ENCODE measurements around the gene ENPP3. TPM values are rescaled to one million over a fixed set of nuclear protein-coding genes. Genes with fewer than 3 reads are reported as not detected.

Gene ENPP3
- total RNA-seq, 1 experiment from 2014 or later: not detected

DNA sequence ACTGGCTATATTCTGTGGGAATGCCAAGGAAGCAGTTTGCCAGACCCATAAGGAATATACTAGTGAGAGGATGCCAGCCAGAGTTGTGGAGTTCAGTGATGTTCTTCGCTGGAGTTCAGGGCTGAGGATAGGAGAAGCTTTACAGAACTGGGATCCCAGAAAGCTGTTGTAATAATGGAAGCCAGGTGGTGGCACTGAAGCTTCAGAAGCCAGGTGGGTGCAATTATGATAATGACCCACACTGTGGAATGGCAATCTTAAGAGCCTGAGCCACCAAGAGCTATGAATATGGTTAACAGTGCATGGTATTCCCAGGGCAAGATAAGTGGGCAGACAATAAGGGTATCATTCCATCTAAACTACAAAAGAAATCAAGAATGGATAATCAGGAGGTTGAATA lies 145.7 kb downstream of the ENPP3 start:
- no peak for DNase-seq (ENCODE audit: low spot score)
- in situ Hi-C loops (cut with HindIII; ENCODE audit: low sequenced_read_pairs): no loop called here

DNA sequence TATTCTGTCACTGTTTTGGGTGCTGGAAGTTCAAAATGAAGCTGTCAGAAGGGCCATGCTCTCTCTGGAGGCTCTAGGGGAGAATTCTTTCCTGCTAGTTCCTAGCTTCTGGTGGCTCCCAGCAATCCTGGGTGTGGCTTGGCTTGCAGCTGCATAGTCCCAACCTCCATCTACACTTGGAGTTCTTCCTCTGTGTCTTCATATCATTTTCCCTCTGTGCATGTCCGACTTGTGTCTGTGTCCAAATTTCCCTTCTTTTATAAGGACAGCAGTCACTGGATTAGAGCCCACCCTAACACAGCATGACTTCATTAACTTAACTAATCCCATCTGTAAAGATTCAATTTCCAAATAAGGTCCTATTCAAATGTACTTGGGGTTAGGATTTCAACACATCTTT lies 147.5 kb downstream of the ENPP3 start:
- in situ Hi-C loops (cut with HindIII; ENCODE audit: low sequenced_read_pairs): no loop called here
- no peak for DNase-seq (ENCODE audit: low spot score)

GRCh38 chr6:131787079-131787478 lies 150.0 kb downstream of the ENPP3 start:
- in situ Hi-C loops (cut with HindIII; ENCODE audit: low sequenced_read_pairs): no loop called here
- DNase-seq (ENCODE audit: low spot score): no peak

GRCh38 chr6:131787766-131788712 lies 150.9 kb downstream of the ENPP3 start:
- in situ Hi-C loops (cut with HindIII; ENCODE audit: low sequenced_read_pairs): no loop called here
- no peak for DNase-seq (ENCODE audit: low spot score)

GRCh38 chr6:131789219-131789618 lies 152.1 kb downstream of the ENPP3 start:
- in situ Hi-C loops (cut with HindIII; ENCODE audit: low sequenced_read_pairs): no loop called here
- no peak for DNase-seq (ENCODE audit: low spot score)

- no peak for DNase-seq (ENCODE audit: low spot score)
- in situ Hi-C loops (cut with HindIII; ENCODE audit: low sequenced_read_pairs): no loop called here
Observed at GRCh38 chr6:131791476-131791875, 154.4 kb downstream of the ENPP3 start.

DNA sequence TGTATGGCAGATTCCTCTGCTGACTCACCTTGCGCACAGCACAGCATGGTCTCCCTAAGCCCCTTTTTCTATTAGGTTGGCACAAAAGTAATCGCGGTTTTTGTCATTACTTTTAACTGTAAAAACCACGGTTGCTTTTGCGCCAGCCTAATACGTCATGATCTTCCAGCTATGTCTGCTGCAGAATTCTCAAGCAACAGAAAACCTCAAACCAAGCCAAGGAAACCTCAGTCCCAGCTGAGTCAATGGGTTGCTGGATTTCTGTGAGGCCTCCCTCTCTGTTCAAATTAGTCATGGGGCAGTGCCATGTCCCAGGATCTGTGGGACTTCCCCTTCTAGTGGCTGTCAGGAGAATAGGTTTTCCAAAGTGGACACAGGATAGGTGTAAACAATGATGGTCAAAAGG lies 155.0 kb downstream of the ENPP3 start:
- in situ Hi-C loops (cut with HindIII; ENCODE audit: low sequenced_read_pairs): no loop called here
- no peak for DNase-seq (ENCODE audit: low spot score)

DNA sequence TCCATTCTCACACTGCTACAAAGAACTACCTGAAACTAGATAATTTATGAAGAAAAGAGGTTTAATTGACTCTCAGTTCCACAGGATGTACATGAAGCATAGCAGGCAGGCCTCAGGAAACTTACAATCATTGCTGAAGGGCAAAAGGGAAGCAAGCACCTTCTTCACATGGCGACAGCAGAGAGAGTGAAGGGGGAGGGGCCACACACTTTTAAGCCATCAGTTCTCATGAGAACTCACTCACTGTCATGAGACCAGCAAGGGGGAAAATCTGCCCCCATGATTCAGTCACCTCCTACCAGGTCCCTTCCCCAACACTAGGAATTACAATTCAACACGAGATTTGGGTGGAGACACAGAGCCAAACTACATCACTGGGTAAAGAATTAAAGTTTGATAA lies 158.3 kb downstream of the ENPP3 start:
- in situ Hi-C loops (cut with HindIII; ENCODE audit: low sequenced_read_pairs): no loop called here
- no peak for DNase-seq (ENCODE audit: low spot score)

Other genes starting within 250 kb of the ENPP3 start
- not detected in 2 replicates for gene ARG1, start 64.1 kb upstream of the ENPP3 start, total RNA-seq (2014; rRNA removed; shearing (Covaris generic))
- gene MED23, start 9.1 kb upstream of the ENPP3 start, total RNA-seq (2014; rRNA removed; shearing (Covaris generic)): 15.2 and 23.8 TPM in 2 replicates
- gene OR2A4, start 64.1 kb downstream of the ENPP3 start, total RNA-seq (2014; rRNA removed; shearing (Covaris generic)): not detected in 2 replicates
- not detected in 2 replicates for gene CTAGE9, start 73.7 kb downstream of the ENPP3 start, total RNA-seq (2014; rRNA removed; shearing (Covaris generic))
- gene ENPP1, start 170.7 kb downstream of the ENPP3 start, total RNA-seq (2014; rRNA removed; shearing (Covaris generic)): not detected in 2 replicates